ENCODE data around the gene RET. TPM values are rescaled to one million over a fixed set of nuclear protein-coding genes. Genes with fewer than 3 reads are reported as not detected.

The RET gene
- total and polyA plus RNA-seq, 2 donors from 2014 or later = 1.1 to 3.1 TPM

- Histone ChIP-seq H3K4me3 (ENCODE audit: low read length in 3 of 3) (no peak overlapping the region), H3K4me1 (ENCODE audit: control insufficient read depth in 2 of 3, insufficient read depth in 2 of 3, low read depth in 1 of 3, low read length in 3 of 3) (peaks cover 0 to 7% (median 0%) of the 10 kb centered on the region in 3 donors), H3K9me3 (ENCODE audit: control insufficient read depth in 2 of 3, insufficient read depth in 1 of 3, low read length in 3 of 3) (no peaks in the 10 kb centered on the region), H3K27ac (ENCODE audit: low read depth in 2 of 2, low read length in 2 of 2) (no peak overlapping the region), H3K9ac (ENCODE audit: low read length in 3 of 3) (no peak overlapping the region), H3K27me3 (ENCODE audit: control insufficient read depth, insufficient read depth, low read length) (peaks cover 2% of the 10 kb centered on the region), H3K36me3 (ENCODE audit: control insufficient read depth in 2 of 3, insufficient read depth in 3 of 3, low read length in 3 of 3) (no peaks in the 10 kb centered on the region)
- TF ChIP-seq, protein P1, sequence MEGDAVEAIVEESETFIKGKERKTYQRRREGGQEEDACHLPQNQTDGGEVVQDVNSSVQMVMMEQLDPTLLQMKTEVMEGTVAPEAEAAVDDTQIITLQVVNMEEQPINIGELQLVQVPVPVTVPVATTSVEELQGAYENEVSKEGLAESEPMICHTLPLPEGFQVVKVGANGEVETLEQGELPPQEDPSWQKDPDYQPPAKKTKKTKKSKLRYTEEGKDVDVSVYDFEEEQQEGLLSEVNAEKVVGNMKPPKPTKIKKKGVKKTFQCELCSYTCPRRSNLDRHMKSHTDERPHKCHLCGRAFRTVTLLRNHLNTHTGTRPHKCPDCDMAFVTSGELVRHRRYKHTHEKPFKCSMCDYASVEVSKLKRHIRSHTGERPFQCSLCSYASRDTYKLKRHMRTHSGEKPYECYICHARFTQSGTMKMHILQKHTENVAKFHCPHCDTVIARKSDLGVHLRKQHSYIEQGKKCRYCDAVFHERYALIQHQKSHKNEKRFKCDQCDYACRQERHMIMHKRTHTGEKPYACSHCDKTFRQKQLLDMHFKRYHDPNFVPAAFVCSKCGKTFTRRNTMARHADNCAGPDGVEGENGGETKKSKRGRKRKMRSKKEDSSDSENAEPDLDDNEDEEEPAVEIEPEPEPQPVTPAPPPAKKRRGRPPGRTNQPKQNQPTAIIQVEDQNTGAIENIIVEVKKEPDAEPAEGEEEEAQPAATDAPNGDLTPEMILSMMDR (IDR thresholded peaks at IDR 0.05; ENCODE audit: borderline replicate concordance, extremely low read depth, insufficient read depth) = no peak
- DNase-seq (peak in 1 of 5 donors; percentile 69), FAIRE-seq (no peak)
- intact Hi-C loops (cut with DNase I) = loop anchor here (5.0 kb wide), 1 partner anchor 242 kb away; no protein-coding TSS in a partner anchor
Measured at GRCh38 chr10:43108951-43109350, 32.1 kb downstream of the RET start.

DNA sequence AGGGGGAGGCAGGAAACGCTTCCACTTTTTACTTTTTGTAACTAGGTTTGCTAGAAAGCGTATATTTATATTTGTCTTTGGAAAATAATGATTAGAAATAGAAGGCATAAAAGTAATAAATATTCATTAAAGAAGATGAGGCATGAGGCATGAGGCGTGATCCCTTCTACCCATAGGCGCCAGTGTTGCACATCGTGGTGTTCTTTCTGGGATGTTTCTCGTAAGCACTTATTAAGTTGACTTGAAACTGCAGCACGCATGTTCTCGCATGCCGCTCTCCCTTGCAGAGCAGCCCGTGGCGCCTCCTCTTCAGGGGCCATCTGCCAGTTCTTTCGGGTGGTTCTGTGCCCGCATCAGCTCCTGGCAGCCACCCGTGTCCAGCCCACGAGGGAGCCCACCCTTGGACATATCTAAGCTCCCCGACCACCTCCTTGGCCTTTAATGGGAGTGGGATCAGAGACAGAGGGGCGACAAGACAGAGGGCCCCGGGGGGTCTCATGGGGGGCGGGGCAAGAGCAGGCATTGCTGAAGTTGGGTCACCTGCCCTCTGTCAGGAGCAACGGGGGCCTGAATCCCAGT is 32.9 kb downstream of the RET start:
- Histone ChIP-seq H3K9me3 (ENCODE audit: control insufficient read depth in 2 of 3, insufficient read depth in 1 of 3, low read length in 3 of 3) (no peaks in the 10 kb centered on the region), H3K4me1 (ENCODE audit: control insufficient read depth in 2 of 3, insufficient read depth in 2 of 3, low read depth in 1 of 3, low read length in 3 of 3) (peaks cover 0 to 5% (median 0%) of the 10 kb centered on the region in 3 donors), H3K27ac (ENCODE audit: low read depth in 2 of 2, low read length in 2 of 2) (no peak overlapping the region), H3K4me3 (ENCODE audit: low read length in 3 of 3) (no peak overlapping the region), H3K9ac (ENCODE audit: low read length in 3 of 3) (no peak overlapping the region), H3K27me3 (ENCODE audit: control insufficient read depth, insufficient read depth, low read length) (no peaks in the 10 kb centered on the region), H3K36me3 (ENCODE audit: control insufficient read depth in 2 of 3, insufficient read depth in 3 of 3, low read length in 3 of 3) (no peaks in the 10 kb centered on the region)
- DNase-seq = peak in 1 of 5 donors; percentile 69
- FAIRE-seq = no peak
- TF ChIP-seq, protein P1 (IDR thresholded peaks at IDR 0.05; ENCODE audit: borderline replicate concordance, extremely low read depth, insufficient read depth) = no peak
- intact Hi-C loops (cut with DNase I) = loop anchor here (5.0 kb wide), 1 partner anchor 242 kb away; no protein-coding TSS in a partner anchor

- Histone ChIP-seq H3K27ac (ENCODE audit: low read depth in 2 of 2, low read length in 2 of 2) (no peak overlapping the region), H3K27me3 (ENCODE audit: control insufficient read depth, insufficient read depth, low read length) (no peaks in the 10 kb centered on the region), H3K9me3 (ENCODE audit: control insufficient read depth in 2 of 3, insufficient read depth in 1 of 3, low read length in 3 of 3) (no peaks in the 10 kb centered on the region), H3K9ac (ENCODE audit: low read length in 3 of 3) (no peak overlapping the region), H3K36me3 (ENCODE audit: control insufficient read depth in 2 of 3, insufficient read depth in 3 of 3, low read length in 3 of 3) (no peaks in the 10 kb centered on the region), H3K4me1 (ENCODE audit: control insufficient read depth in 2 of 3, insufficient read depth in 2 of 3, low read depth in 1 of 3, low read length in 3 of 3) (peaks cover 0 to 2% (median 0%) of the 10 kb centered on the region in 3 donors), H3K4me3 (ENCODE audit: low read length in 3 of 3) (no peak overlapping the region)
- intact Hi-C loops (cut with DNase I) = no loop called here
- TF ChIP-seq, protein P1 (IDR thresholded peaks at IDR 0.05; ENCODE audit: borderline replicate concordance, extremely low read depth, insufficient read depth) = no peak
- DNase-seq (peak in 4 of 5 donors; percentile 31 to 84 (median 56)), FAIRE-seq (no peak)
Measured at GRCh38 chr10:43110338-43111071, 33.6 kb downstream of the RET start.
